Osteocyte (in vitro differentiated cells): ENCODE measurements around the gene SP6. TPM values are rescaled to one million over a fixed set of nuclear protein-coding genes. Genes with fewer than 3 reads are reported as not detected.

ENCODE experiments used
- DNase-seq: peaks from one replicate; pipeline ENCODE4 v3.0.0; 2021; ENCODE audit warnings: mixed read lengths; ENCODE audit not compliant: unreplicated experiment; ENCODE audit errors: extremely low spot score
- H3K27ac Mint-ChIP-seq: one replicate; pipeline ENCODE4 v1.8.0; 2021; ENCODE audit warnings: mild to moderate bottlenecking, mixed read lengths; ENCODE audit not compliant: unreplicated experiment
- H3K27me3 Mint-ChIP-seq: one replicate; pipeline ENCODE4 v1.8.0; 2021; ENCODE audit warnings: mixed read lengths; ENCODE audit not compliant: unreplicated experiment
- H3K36me3 Mint-ChIP-seq: one replicate; pipeline ENCODE4 v1.8.0; 2021; ENCODE audit warnings: mixed read lengths; ENCODE audit not compliant: unreplicated experiment
- H3K4me1 Mint-ChIP-seq: one replicate; pipeline ENCODE4 v1.8.0; 2021; ENCODE audit warnings: mixed read lengths; ENCODE audit not compliant: unreplicated experiment
- H3K4me3 Mint-ChIP-seq: one replicate; pipeline ENCODE4 v1.8.0; 2021; ENCODE audit warnings: mild to moderate bottlenecking, moderate library complexity, mixed read lengths; ENCODE audit not compliant: unreplicated experiment
- H3K9me3 Mint-ChIP-seq: one replicate; pipeline ENCODE4 v1.8.0; 2021; ENCODE audit warnings: mixed read lengths; ENCODE audit not compliant: unreplicated experiment
- total RNA-seq: library from RNA; stranded (reverse); gene quantifications from 2 replicates; pipeline ENCODE4 v1.2.1, GENCODE V29; 2021
- TF ChIP-seq, protein P1 (sequence below): fragments of 200-600 bp; sonication (generic); IDR thresholded peaks from 2 replicates; pipeline ENCODE4 v1.5.0; 2021; ENCODE audit warnings: antibody characterized with exemption, mild to moderate bottlenecking, moderate library complexity

The SP6 gene
- total RNA-seq, 1 donor from 2014 or later, result 0.16 TPM

DNA sequence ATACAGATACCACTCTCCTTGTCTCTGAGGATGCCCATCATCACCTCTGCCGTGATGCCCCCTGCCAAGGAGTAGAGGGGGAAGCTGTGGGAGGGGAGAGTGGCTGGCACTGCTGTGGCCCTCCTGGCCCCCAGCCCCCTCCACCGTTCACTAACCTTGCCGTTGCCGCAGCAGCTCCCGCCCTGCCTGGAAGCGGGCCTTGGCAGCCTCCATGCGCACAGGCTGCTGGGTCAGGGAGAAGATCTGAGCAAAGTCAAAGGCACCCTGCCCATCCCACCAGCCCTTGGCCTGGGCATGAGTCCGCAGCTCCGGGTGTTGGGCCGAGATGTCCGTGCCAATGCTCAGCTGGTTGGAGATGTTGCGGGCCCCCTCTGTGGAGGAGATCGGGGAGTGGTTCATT is 12.3 kb downstream of the SP6 start:
- TF ChIP-seq, protein P1, sequence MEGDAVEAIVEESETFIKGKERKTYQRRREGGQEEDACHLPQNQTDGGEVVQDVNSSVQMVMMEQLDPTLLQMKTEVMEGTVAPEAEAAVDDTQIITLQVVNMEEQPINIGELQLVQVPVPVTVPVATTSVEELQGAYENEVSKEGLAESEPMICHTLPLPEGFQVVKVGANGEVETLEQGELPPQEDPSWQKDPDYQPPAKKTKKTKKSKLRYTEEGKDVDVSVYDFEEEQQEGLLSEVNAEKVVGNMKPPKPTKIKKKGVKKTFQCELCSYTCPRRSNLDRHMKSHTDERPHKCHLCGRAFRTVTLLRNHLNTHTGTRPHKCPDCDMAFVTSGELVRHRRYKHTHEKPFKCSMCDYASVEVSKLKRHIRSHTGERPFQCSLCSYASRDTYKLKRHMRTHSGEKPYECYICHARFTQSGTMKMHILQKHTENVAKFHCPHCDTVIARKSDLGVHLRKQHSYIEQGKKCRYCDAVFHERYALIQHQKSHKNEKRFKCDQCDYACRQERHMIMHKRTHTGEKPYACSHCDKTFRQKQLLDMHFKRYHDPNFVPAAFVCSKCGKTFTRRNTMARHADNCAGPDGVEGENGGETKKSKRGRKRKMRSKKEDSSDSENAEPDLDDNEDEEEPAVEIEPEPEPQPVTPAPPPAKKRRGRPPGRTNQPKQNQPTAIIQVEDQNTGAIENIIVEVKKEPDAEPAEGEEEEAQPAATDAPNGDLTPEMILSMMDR, result no peak
- H3K9me3 Mint-ChIP-seq, result no peaks in the 10 kb centered on the region
- H3K4me1 Mint-ChIP-seq, result peaks cover 30% of the 10 kb centered on the region
- peaks cover 8% of the 10 kb centered on the region for H3K36me3 Mint-ChIP-seq
- no peaks in the 10 kb centered on the region for H3K27me3 Mint-ChIP-seq
- H3K27ac Mint-ChIP-seq, result no peak overlapping the region
- H3K4me3 Mint-ChIP-seq, result no peak overlapping the region
- DNase-seq, result no peak

DNA sequence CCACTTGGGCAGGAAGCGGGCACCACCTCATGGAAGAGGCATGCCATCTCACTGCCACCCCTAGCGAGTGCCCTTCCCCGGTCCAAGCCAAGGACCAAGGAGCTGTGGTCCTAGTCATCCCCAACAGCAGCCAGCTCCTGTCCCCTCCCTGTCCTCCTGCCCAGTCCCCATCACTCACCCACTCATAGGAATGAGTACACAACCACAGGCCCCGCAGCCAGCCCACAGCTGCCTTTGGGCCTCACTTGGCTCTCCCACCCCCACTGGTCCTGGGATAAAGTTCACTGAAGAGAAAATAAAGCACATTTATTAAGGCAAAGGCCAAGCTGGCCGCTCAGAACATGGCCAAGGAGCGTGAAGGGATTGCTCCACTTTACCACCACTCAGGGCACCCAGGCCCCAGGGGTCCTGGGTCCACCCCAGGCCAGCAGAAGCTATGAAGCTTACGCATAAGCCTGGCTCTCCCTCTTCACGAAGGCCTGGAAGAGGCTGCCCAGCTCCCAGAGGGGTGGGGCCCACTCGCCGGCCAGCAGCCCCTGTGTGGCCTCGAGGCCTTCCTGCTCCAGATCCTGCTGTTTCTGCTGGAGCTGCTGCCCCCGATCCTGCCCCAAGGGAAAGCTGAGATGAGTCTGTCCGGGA is 13.4 kb downstream of the SP6 start:
- TF ChIP-seq, protein P1, result no peak
- no peak for DNase-seq
- no peaks in the 10 kb centered on the region for H3K9me3 Mint-ChIP-seq
- H3K27ac Mint-ChIP-seq, result peak overlapping the region; percentile 47
- peaks cover 26% of the 10 kb centered on the region for H3K4me1 Mint-ChIP-seq
- H3K4me3 Mint-ChIP-seq, result no peak overlapping the region
- H3K36me3 Mint-ChIP-seq, result peaks cover 8% of the 10 kb centered on the region
- H3K27me3 Mint-ChIP-seq, result no peaks in the 10 kb centered on the region

GRCh38 chr17:47836601-47837000 is 14.4 kb downstream of the SP6 start:
- Mint-ChIP-seq H3K9me3 (no peaks in the 10 kb centered on the region), H3K27me3 (no peaks in the 10 kb centered on the region), H3K27ac (no peak overlapping the region), H3K4me3 (no peak overlapping the region), H3K36me3 (peaks cover 8% of the 10 kb centered on the region), H3K4me1 (peaks cover 32% of the 10 kb centered on the region)
- TF ChIP-seq, protein P1, result no peak
- DNase-seq, result no peak

- Mint-ChIP-seq H3K4me3 (no peak overlapping the region), H3K9me3 (no peaks in the 10 kb centered on the region), H3K36me3 (peaks cover 8% of the 10 kb centered on the region), H3K27ac (no peak overlapping the region), H3K4me1 (peaks cover 34% of the 10 kb centered on the region), H3K27me3 (no peaks in the 10 kb centered on the region)
- DNase-seq, result no peak
- TF ChIP-seq, protein P1, result no peak
These were observed 16.2 kb downstream of the SP6 start for GRCh38 chr17:47834756-47835155.

DNA sequence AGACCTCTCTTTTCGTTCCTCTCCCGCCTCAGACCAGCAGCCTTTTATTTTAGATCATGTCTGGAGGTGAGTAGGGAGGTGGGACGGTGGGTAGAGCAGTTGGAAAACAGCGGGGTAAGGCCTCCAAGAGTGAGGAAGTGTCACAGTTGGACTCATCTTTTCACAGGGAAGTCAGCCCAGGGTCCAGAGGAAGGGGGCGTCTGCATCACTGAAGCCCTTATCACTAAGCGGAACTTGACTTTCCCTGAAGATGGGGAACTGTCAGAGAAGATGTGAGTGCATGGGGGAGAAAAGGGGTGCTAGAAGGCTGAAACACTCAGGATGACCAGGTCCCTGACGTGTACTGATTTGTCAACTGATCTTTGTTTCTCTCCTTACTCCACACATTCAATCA is 19.0 kb downstream of the SP6 start:
- peaks cover 27% of the 10 kb centered on the region for H3K4me1 Mint-ChIP-seq
- peaks cover 12% of the 10 kb centered on the region for H3K36me3 Mint-ChIP-seq
- TF ChIP-seq, protein P1, result no peak
- DNase-seq, result no peak
- no peaks in the 10 kb centered on the region for H3K9me3 Mint-ChIP-seq
- H3K27me3 Mint-ChIP-seq, result no peaks in the 10 kb centered on the region
- H3K4me3 Mint-ChIP-seq, result peak overlapping the region; percentile 89
- peak overlapping the region; percentile 90 for H3K27ac Mint-ChIP-seq
